OCI-LY7 (cell line): ENCODE measurements around the gene CTSO.

Source experiments
- CTCF ChIP-seq: fragments of 200-600 bp; sonication (generic); conservative IDR thresholded peaks from 2 replicates; pipeline ENCODE4 v1.5.1; 2014; ENCODE audit warnings: mild to moderate bottlenecking, antibody characterized with exemption, low read length, moderate library complexity, mixed read lengths
- EZH2phosphoT487 ChIP-seq: fragments of 200-600 bp; sonication (generic); IDR thresholded peaks from 2 replicates; pipeline ENCODE4 v1.6.1; 2018; ENCODE audit warnings: low read depth, borderline replicate concordance, mild to moderate bottlenecking, mixed run types, antibody characterized with exemption, low read length, moderate library complexity, mixed read lengths

DNA sequence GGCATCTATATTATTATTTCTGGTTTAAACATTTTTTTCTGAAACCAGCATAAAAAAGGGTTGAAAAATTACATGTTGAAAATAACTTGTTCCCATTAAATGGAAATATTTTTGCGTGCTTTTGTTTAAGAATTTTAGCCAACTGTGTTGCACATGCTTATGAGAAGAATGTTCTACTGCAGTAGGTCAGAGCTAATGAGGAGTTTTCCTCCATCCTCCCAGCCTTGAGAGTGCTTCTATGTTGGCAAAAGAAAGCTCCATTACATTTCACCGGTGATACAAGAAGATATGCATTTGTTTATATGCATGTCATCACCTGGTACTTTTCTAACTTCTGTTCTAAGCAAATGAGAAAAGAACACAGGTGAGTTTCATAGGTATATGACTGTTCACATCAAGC, 63.7 kb downstream of the CTSO start:
- TF ChIP-seq CTCF = no peak
- no peak for TF ChIP-seq EZH2phosphoT487
